NCI-H1694 (cell line): ENCODE results near the gene SPG11.
"Not testable (repeated sequence)": the region's sequence is repeated elsewhere in the genome, so short reads cannot be mapped to it uniquely, and the experiment has no call there.

Experiments used
- DNase-seq: peaks from one replicate; lab custom pipeline; 2025; lab: John Stamatoyannopoulos, UW

Gene SPG11

GRCh38 chr15:44616974-44617373, 46.5 kb downstream of the SPG11 start:
- DNase-seq = no peak

- DNase-seq = no peak
Observed at GRCh38 chr15:44606740-44607139, 56.7 kb downstream of the SPG11 start.

GRCh38 chr15:44603126-44603525, 60.3 kb downstream of the SPG11 start:
- DNase-seq = no peak

GRCh38 chr15:44598892-44599291, 64.6 kb downstream of the SPG11 start:
- no peak for DNase-seq

GRCh38 chr15:44598066-44598465, 65.4 kb downstream of the SPG11 start:
- DNase-seq = no peak

- DNase-seq = no peak
Observed at GRCh38 chr15:44596511-44597010, 66.9 kb downstream of the SPG11 start.

- no peak for DNase-seq
Observed at GRCh38 chr15:44595656-44596510, 67.6 kb downstream of the SPG11 start.

- no peak for DNase-seq
Observed at GRCh38 chr15:44595246-44595645, 68.2 kb downstream of the SPG11 start.

- DNase-seq = peak; percentile 11
Observed at GRCh38 chr15:44593042-44593736, 70.3 kb downstream of the SPG11 start.

GRCh38 chr15:44591326-44591725, 72.1 kb downstream of the SPG11 start:
- DNase-seq = no peak

GRCh38 chr15:44588541-44588940, 74.9 kb downstream of the SPG11 start:
- no peak for DNase-seq

GRCh38 chr15:44585633-44586032, 77.8 kb downstream of the SPG11 start:
- DNase-seq = no peak

- DNase-seq = peak; percentile 2
Observed at GRCh38 chr15:44584162-44584749, 79.2 kb downstream of the SPG11 start.

GRCh38 chr15:44580105-44580504, 83.4 kb downstream of the SPG11 start:
- no peak for DNase-seq

GRCh38 chr15:44574734-44575133, 88.7 kb downstream of the SPG11 start:
- no peak for DNase-seq

- no peak for DNase-seq
Observed at GRCh38 chr15:44573386-44573785, 90.1 kb downstream of the SPG11 start.

- DNase-seq = no peak
Observed at GRCh38 chr15:44570361-44570760, 93.1 kb downstream of the SPG11 start.

- DNase-seq = no peak
Observed at GRCh38 chr15:44569316-44569715, 94.1 kb downstream of the SPG11 start.

GRCh38 chr15:44568338-44568737, 95.1 kb downstream of the SPG11 start:
- no peak for DNase-seq

GRCh38 chr15:44566155-44566540, 97.3 kb downstream of the SPG11 start:
- no peak for DNase-seq

GRCh38 chr15:44565387-44566154, 97.9 kb downstream of the SPG11 start:
- no peak for DNase-seq

- not testable (repeated sequence) for DNase-seq
Observed at GRCh38 chr15:44560926-44561325, 102.5 kb downstream of the SPG11 start.
